MM.1S (cell line): ENCODE measurements around the gene WDR70.

Source experiments
- CTCF ChIP-seq: fragments of 300-600 bp; sonication (generic); IDR thresholded peaks from 2 replicates; pipeline ENCODE4 v1.5.1; 2016; ENCODE audit warnings: antibody characterized with exemption, low read length, mixed read lengths
- EZH2 ChIP-seq: fragments of 300-600 bp; sonication (generic); optimal IDR thresholded peaks from 2 replicates; pipeline ENCODE3; 2017; ENCODE audit warnings: low read depth, mild to moderate bottlenecking, antibody characterized with exemption, low read length, mixed read lengths
- EZH2phosphoT487 ChIP-seq: fragments of 300-600 bp; sonication (generic); IDR thresholded peaks from 2 replicates; pipeline ENCODE4 v1.6.1; 2018; ENCODE audit warnings: antibody characterized with exemption, low read length

- no peak for TF ChIP-seq CTCF
- no peak for TF ChIP-seq EZH2
- TF ChIP-seq EZH2phosphoT487, result no peak
These were observed 390.0 kb downstream of the WDR70 start for GRCh38 chr5:37769108-37769507.
